HG02759 (cell line): Measurements from ENCODE around the gene ITGAE.

Experiments
- ATAC-seq: cut with Tn5 transposase; IDR thresholded peaks from one replicate; pipeline ENCODE4 v1.9.1; 2021; ENCODE audit warnings: mild to moderate bottlenecking, moderate library complexity; ENCODE audit not compliant: unreplicated experiment

Gene ITGAE

GRCh38 chr17:3817851-3818605 is 17.0 kb upstream of the ITGAE start:
- no peak for ATAC-seq

- no peak for ATAC-seq
Observed at GRCh38 chr17:3815925-3816324, 14.9 kb upstream of the ITGAE start.

GRCh38 chr17:3815122-3815521 is 14.1 kb upstream of the ITGAE start:
- ATAC-seq, result no peak

GRCh38 chr17:3814361-3814760 is 13.4 kb upstream of the ITGAE start:
- no peak for ATAC-seq

- ATAC-seq, result no peak
Observed at GRCh38 chr17:3813171-3813570, 12.2 kb upstream of the ITGAE start.

GRCh38 chr17:3812771-3813170 is 11.8 kb upstream of the ITGAE start:
- no peak for ATAC-seq

- no peak for ATAC-seq
Observed at GRCh38 chr17:3812284-3812683, 11.3 kb upstream of the ITGAE start.

GRCh38 chr17:3810019-3810418 is 9.0 kb upstream of the ITGAE start:
- no peak for ATAC-seq

GRCh38 chr17:3809135-3809534 is 8.1 kb upstream of the ITGAE start:
- no peak for ATAC-seq

GRCh38 chr17:3808701-3809100 is 7.7 kb upstream of the ITGAE start:
- no peak for ATAC-seq

GRCh38 chr17:3805581-3805980 is 4.6 kb upstream of the ITGAE start:
- no peak for ATAC-seq

GRCh38 chr17:3804503-3804931 is 3.5 kb upstream of the ITGAE start:
- ATAC-seq, result peak; percentile 76

GRCh38 chr17:3803308-3803640 is 2.3 kb upstream of the ITGAE start:
- no peak for ATAC-seq

GRCh38 chr17:3802461-3803307 is 1.7 kb upstream of the ITGAE start:
- no peak for ATAC-seq

GRCh38 chr17:3801792-3802191 is 804 bp upstream of the ITGAE start:
- no peak for ATAC-seq

- ATAC-seq, result no peak
Observed at GRCh38 chr17:3801347-3801746, 359 bp upstream of the ITGAE start.

- no peak for ATAC-seq
Observed at GRCh38 chr17:3799181-3799945, 1.6 kb downstream of the ITGAE start.

- no peak for ATAC-seq
Observed at GRCh38 chr17:3798273-3799180, 2.5 kb downstream of the ITGAE start.

- ATAC-seq, result peak; percentile 42
Observed at GRCh38 chr17:3796822-3797170, 4.2 kb downstream of the ITGAE start.

- ATAC-seq, result peak; percentile 78
Observed at GRCh38 chr17:3796110-3796821, 4.7 kb downstream of the ITGAE start.
